HG03575 (cell line): ENCODE results near the gene PTPRQ.

ENCODE experiments used
- ATAC-seq: cut with Tn5 transposase; IDR thresholded peaks from one replicate; pipeline ENCODE4 v1.9.1; 2021; ENCODE audit not compliant: unreplicated experiment, insufficient number of reproducible peaks, low FRiP score; ENCODE audit errors: extremely low read depth

Gene PTPRQ

DNA sequence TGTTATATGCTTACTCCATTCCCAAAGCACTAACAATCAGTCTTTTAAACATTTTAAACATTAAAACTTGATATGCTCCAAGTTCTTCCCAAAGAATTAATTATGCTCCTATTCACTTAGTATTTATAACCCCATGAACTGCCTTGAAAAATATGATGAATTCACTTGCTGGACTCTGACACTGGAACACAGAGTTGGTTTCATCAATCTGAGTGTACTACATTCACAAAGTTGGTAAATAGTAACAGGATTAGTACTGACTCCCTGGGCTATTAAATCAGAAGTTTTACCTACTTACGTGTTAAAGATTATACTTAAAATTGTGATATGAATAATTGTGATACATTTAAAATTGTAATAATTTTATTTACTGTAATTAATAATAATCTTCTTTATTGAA, 246.1 kb downstream of the PTPRQ start:
- ATAC-seq: no peak

- no peak for ATAC-seq
Measured at GRCh38 chr12:80690513-80690912, 246.5 kb downstream of the PTPRQ start.

GRCh38 chr12:80692114-80692513, 248.1 kb downstream of the PTPRQ start:
- ATAC-seq: no peak

DNA sequence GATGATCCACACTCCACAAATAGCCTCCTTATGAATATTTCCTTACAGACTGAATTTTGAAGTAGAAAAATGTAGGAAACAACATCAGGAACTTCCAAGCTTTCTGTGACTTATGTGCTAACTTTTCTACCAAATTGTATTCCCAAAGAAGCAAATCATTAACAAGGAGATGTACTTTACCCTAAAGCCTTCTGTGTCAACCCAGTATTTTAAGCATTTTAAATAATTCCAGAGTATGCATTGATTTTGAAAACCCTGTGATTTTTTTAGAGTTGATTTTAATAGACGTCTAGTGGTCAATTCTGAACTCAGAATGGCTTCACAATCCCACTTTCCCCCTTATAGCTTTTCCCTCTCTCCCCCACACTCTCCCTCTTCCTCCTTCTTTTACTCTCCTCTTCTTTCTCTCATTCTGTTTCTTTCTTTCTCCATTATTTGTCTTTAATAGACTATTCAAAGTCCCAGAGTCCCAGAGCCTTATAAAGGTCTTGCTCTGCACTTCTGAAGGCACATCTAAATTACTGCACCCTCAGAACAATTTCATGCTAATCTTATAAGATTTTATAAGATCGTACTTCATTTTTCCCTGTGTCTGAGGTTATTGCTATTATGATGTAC, 253.3 kb downstream of the PTPRQ start:
- no peak for ATAC-seq

- ATAC-seq: no peak
Measured at GRCh38 chr12:80698256-80698655, 254.2 kb downstream of the PTPRQ start.

- ATAC-seq: no peak
Measured at GRCh38 chr12:80698847-80699542, 255.0 kb downstream of the PTPRQ start.

GRCh38 chr12:80700327-80700726, 256.3 kb downstream of the PTPRQ start:
- ATAC-seq: no peak

- ATAC-seq: no peak
Measured at GRCh38 chr12:80701388-80701787, 257.4 kb downstream of the PTPRQ start.

GRCh38 chr12:80702889-80703805, 259.1 kb downstream of the PTPRQ start:
- peak; percentile 30 for ATAC-seq

GRCh38 chr12:80704420-80704819, 260.4 kb downstream of the PTPRQ start:
- ATAC-seq: no peak

GRCh38 chr12:80707126-80707829, 263.2 kb downstream of the PTPRQ start, which contains the start of gene MYF6:
Gene MYF6 (plus strand): TSS chr12:80707634. CDS start chr12:80707720, 86 bp downstream.
- ATAC-seq: no peak

GRCh38 chr12:80707830-80708258, 263.8 kb downstream of the PTPRQ start:
- ATAC-seq: no peak

DNA sequence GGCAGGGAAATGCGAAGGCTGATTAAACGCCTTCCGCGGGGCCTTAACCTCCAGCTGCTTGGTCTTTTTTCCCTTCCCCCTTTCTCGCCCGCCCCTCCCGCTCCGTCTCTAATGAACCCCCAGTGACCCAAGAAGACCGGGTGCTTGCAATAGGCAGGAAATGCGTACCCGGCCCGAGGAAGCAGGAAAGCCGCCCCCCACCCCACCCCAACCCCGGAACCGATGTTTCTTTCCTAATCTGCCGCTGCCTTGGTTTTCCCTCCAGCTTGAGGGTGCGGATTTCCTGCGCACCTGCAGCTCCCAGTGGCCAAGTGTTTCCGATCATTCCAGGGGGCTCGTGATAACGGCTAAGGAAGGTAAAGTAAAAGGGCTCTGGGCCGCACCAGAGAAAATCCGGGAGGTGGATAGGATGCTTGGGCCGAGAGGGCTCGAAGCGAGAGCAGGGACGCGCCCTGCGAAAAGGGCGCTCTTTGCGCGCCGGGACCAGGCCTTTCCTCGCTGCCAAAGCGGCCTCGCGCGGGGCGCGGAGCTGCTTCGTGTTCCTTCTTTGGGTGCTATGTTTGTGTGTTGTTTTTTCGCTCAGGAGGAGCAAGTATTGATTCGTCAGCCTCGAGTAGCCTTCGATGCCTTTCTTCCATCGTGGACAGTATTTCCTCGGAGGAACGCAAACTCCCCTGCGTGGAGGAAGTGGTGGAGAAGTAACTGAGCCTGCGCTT, 264.4 kb downstream of the PTPRQ start:
- no peak for ATAC-seq

DNA sequence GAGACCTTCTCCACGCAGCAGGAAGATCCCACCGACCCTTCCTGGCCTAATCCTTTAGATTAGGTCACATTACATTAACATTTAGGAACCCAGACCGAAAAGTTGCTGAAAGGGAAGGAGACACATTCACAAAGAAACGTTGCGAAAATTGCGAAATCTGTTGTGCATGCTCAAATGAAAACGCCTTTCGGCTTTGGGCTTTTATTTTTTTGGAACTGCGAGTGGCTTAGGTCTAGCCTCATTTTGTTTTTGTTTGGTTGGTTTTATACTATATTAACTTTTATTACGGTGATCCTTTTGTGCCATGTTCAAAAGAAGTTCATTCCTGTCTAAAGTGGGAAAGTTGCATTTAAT, 264.9 kb downstream of the PTPRQ start:
- ATAC-seq: no peak

GRCh38 chr12:80709811-80710726, 266.0 kb downstream of the PTPRQ start:
- ATAC-seq: no peak

GRCh38 chr12:80710727-80711449, 266.9 kb downstream of the PTPRQ start:
- ATAC-seq: no peak

GRCh38 chr12:80711866-80712265, 267.8 kb downstream of the PTPRQ start:
- ATAC-seq: no peak
